Keratinocyte (primary cell): ENCODE data around the gene CHAC1. TPM values are rescaled to one million over a fixed set of nuclear protein-coding genes. Genes with fewer than 3 reads are reported as not detected.

ENCODE experiments used
- DNase-seq: peaks from one replicate; pipeline ENCODE4 v3.0.0-alpha.2; 2011; ENCODE audit warnings: low read depth, missing footprints, low spot score
- FAIRE-seq: peaks from 2 replicates; lab custom pipeline; 2011; peaks lifted over from hg19 to GRCh38; lab: Jason Lieb, UNC
- H2AFZ ChIP-seq: 2 replicates; pipeline ENCODE4 v1.6.0; 2012; ENCODE audit warnings: low read length, control low read depth, inconsistent platforms; ENCODE audit not compliant: control insufficient read depth
- H3K27ac ChIP-seq: 2 replicates; pipeline ENCODE4 v1.5.1; 2011; ENCODE audit warnings: low read length; ENCODE audit not compliant: control insufficient read depth, insufficient read depth
- H3K27me3 ChIP-seq: 3 replicates; pipeline ENCODE4 v1.6.0; 2011; ENCODE audit warnings: low read length; ENCODE audit not compliant: control insufficient read depth, insufficient read depth; ENCODE audit errors: extremely low read depth
- H3K36me3 ChIP-seq, 2 experiments: 2 replicates in 1 of 2; 3 replicates in 1 of 2; pipeline ENCODE4 v1.5.1; 2011; ENCODE audit warnings: low read length in 2 of 2, mild to moderate bottlenecking in 1 of 2; ENCODE audit not compliant: control insufficient read depth in 2 of 2, insufficient read depth in 2 of 2; ENCODE audit errors: extremely low read depth in 1 of 2
- H3K4me1 ChIP-seq: 3 replicates; pipeline ENCODE4 v1.5.1; 2011; ENCODE audit warnings: low read length; ENCODE audit not compliant: control insufficient read depth, insufficient read depth; ENCODE audit errors: extremely low read depth
- H3K4me2 ChIP-seq: 3 replicates; pipeline ENCODE4 v1.6.0; 2011; ENCODE audit warnings: low read depth, low read length; ENCODE audit not compliant: control insufficient read depth, insufficient read depth; ENCODE audit errors: extremely low read depth
- H3K4me3 ChIP-seq, 3 experiments: fragments of 200-600 bp in 1 of 3; sonication (generic) in 1 of 3; 2 replicates in 2 of 3; 3 replicates in 1 of 3; pipeline ENCODE4 v1.5.1; 2011 to 2016; ENCODE audit warnings: low read length in 3 of 3, mild to moderate bottlenecking in 3 of 3, control low read depth in 2 of 3, inconsistent platforms in 1 of 3, low read depth in 1 of 3, mixed read lengths in 1 of 3, mixed run types in 1 of 3, moderate library complexity in 1 of 3; ENCODE audit not compliant: control insufficient read depth in 2 of 3, insufficient read depth in 2 of 3; ENCODE audit errors: extremely low read depth in 1 of 3
- H3K79me2 ChIP-seq: 2 replicates; pipeline ENCODE4 v1.6.0; 2012; ENCODE audit warnings: low read length; ENCODE audit not compliant: control insufficient read depth, insufficient read depth
- H3K9ac ChIP-seq: 3 replicates; pipeline ENCODE4 v1.6.0; 2011; ENCODE audit warnings: low read length; ENCODE audit not compliant: control insufficient read depth, insufficient read depth; ENCODE audit errors: extremely low read depth
- H3K9me1 ChIP-seq: 3 replicates; pipeline ENCODE4 v1.6.0; 2011; ENCODE audit warnings: low read length; ENCODE audit not compliant: control insufficient read depth, insufficient read depth; ENCODE audit errors: extremely low read depth
- H3K9me3 ChIP-seq: 2 replicates; pipeline ENCODE4 v1.5.1; 2012; ENCODE audit warnings: low read depth, low read length; ENCODE audit not compliant: control insufficient read depth
- H4K20me1 ChIP-seq: 3 replicates; pipeline ENCODE4 v1.6.0; 2011; ENCODE audit warnings: low read length; ENCODE audit not compliant: control insufficient read depth, insufficient read depth; ENCODE audit errors: extremely low read depth
- CTCF ChIP-seq, 3 experiments: IDR thresholded peaks in 1 of 3; conservative IDR thresholded peaks in 1 of 3; optimal IDR thresholded peaks in 1 of 3; 2 replicates in 2 of 3; 3 replicates in 1 of 3; pipeline versions ENCODE3 to v1.5.1; 2011; ENCODE audit warnings: low read length in 3 of 3, mild to moderate bottlenecking in 3 of 3, moderate library complexity in 2 of 3, control low read depth in 1 of 3, inconsistent platforms in 1 of 3; ENCODE audit not compliant: insufficient read depth in 2 of 3; ENCODE audit errors: extremely low read depth in 1 of 3
- EZH2 ChIP-seq: IDR thresholded peaks from one replicate; pipeline ENCODE4 v1.6.1; 2012; ENCODE audit warnings: inconsistent platforms, mild to moderate bottlenecking, low read length, moderate library complexity
- dilution Hi-C: fragments of 300-500 bp; cut with MboI; formaldehyde crosslinking; loops from one replicate; pipeline ENCODE4 v1.7.0; 2020; ENCODE audit warnings: low sequenced_read_pairs; ENCODE audit not compliant: extremely low pct_ligation_motif_present
- polyA plus RNA-seq, 5 experiments: library from polyadenylated mRNA; depleted of rRNA in 3 of 5; stranded (reverse) in 3 of 5; stranded (forward) in 1 of 5; unstranded in 1 of 5; fragments of >200 nt; gene quantifications; 1 replicate in 1 of 5; 2 replicates in 3 of 5; 3 replicates in 1 of 5; pipeline versions ENCODE4 v1.2.1 to v1.2.3, GENCODE V29; 2011 to 2012; ENCODE audit warnings: missing spikeins in 2 of 5, low read depth in 1 of 5, low replicate concordance in 1 of 5
- small RNA-seq, 3 experiments: library from RNA; depleted of rRNA; stranded (forward); fragments of <200 nt; gene quantifications; one replicate each; pipeline ENCODE3, GENCODE V24; 2012; ENCODE audit warnings: low read depth in 3 of 3, low replicate concordance in 1 of 3; ENCODE audit not compliant: insufficient read length in 3 of 3

The CHAC1 gene
- polyA plus RNA-seq, 1 donor (not counting 4 experiments of a cell fraction or from before 2014, with no cell fraction given), result 6.4 TPM

GRCh38 chr15:41001524-41002214 is 48.4 kb downstream of the CHAC1 start:
- no peak for FAIRE-seq
- TF ChIP-seq CTCF (optimal IDR thresholded peaks at IDR 0.05 in 1 of 3, IDR thresholded peaks at IDR 0.05 in 1 of 3, conservative IDR thresholded peaks at IDR 0.05 in 1 of 3; ENCODE audit: extremely low read depth in 1 of 3, insufficient read depth in 2 of 3, low read length in 3 of 3), result no peak
- no peak for TF ChIP-seq EZH2

DNA sequence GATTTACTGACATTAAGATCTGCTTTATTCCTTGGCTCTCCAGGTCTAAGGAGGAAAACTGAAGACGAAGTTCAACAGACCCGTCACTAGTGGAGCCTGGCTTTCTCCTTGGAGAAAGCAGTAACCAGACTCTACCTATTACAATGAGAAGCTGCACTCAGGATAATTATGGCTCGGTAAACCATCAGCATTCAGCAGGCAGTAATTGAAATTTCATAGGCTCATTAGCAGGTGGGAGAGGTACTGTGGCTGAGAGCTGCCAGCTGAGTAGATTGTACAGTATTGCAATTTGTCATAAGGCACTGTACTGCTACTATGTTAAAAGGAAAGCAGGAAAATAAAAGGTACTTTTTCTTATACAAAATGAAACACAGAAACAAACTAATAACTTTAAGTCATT is 51.2 kb downstream of the CHAC1 start:
- FAIRE-seq, result no peak

More at GRCh38 chr15:41001524-41002214, 48.4 kb downstream of the CHAC1 start:
- H3K27me3 ChIP-seq, result no peaks in the 10 kb centered on the region
- H3K4me3 ChIP-seq, result no peak overlapping the region
- no peaks in the 10 kb centered on the region for H3K9me1 ChIP-seq
- H3K27ac ChIP-seq, result no peak overlapping the region
- no peak overlapping the region for H3K9ac ChIP-seq
- H3K4me2 ChIP-seq, result no peak overlapping the region
- dilution Hi-C loops, result loop anchor here (25.0 kb wide), 1 partner anchor 89 kb away; no protein-coding TSS in a partner anchor
- H3K36me3 ChIP-seq, result peaks cover 5 to 20% of the 10 kb centered on the region in 2 experiments
- H2AFZ ChIP-seq, result no peak overlapping the region
- peaks cover 7% of the 10 kb centered on the region for H3K4me1 ChIP-seq
- DNase-seq, result no peak
- H3K79me2 ChIP-seq, result no peaks in the 10 kb centered on the region
- H4K20me1 ChIP-seq, result no peaks in the 10 kb centered on the region
- H3K9me3 ChIP-seq, result no peaks in the 10 kb centered on the region

More for the DNA sequence above, 51.2 kb downstream of the CHAC1 start:
- no peak overlapping the region for H3K9ac ChIP-seq
- TF ChIP-seq CTCF (optimal IDR thresholded peaks at IDR 0.05 in 1 of 3, IDR thresholded peaks at IDR 0.05 in 1 of 3, conservative IDR thresholded peaks at IDR 0.05 in 1 of 3; ENCODE audit: extremely low read depth in 1 of 3, insufficient read depth in 2 of 3, low read length in 3 of 3) (no peak), EZH2 (no peak)
- H3K4me3 ChIP-seq, result no peak overlapping the region
- no peak overlapping the region for H3K27ac ChIP-seq
- H3K9me1 ChIP-seq, result no peaks in the 10 kb centered on the region
- dilution Hi-C loops, result loop anchor here (25.0 kb wide), 1 partner anchor 92 kb away; no protein-coding TSS in a partner anchor
- no peaks in the 10 kb centered on the region for H3K79me2 ChIP-seq
- no peak for DNase-seq
- H3K27me3 ChIP-seq, result no peaks in the 10 kb centered on the region
- H3K4me1 ChIP-seq, result peaks cover 4% of the 10 kb centered on the region
- H3K4me2 ChIP-seq, result no peak overlapping the region
- no peak overlapping the region for H2AFZ ChIP-seq
- H3K36me3 ChIP-seq, result peaks cover 8 to 17% of the 10 kb centered on the region in 2 experiments
- H3K9me3 ChIP-seq, result no peaks in the 10 kb centered on the region
- no peaks in the 10 kb centered on the region for H4K20me1 ChIP-seq

Small RNAs within 50 kb of the gene (small RNA-seq; reads per million reads assigned to genes)
- gene ISCA1P4, result 0 reads per million in 3 experiments

Other genes with a start within 250 kb of the CHAC1 start
- gene RMDN3, start 198.2 kb upstream of the CHAC1 start, polyA plus RNA-seq, result 22.2 to 23.0 TPM (median 22.2 TPM) in 3 replicates
- 1.6 to 3.1 TPM (median 2.7 TPM) in 3 replicates for gene GCHFR, start 189.4 kb upstream of the CHAC1 start, polyA plus RNA-seq
- gene C15orf62, start 183.5 kb upstream of the CHAC1 start, polyA plus RNA-seq, result 0.09 to 0.15 TPM (median 0.14 TPM) in 3 replicates
- gene ZFYVE19, start 146.4 kb upstream of the CHAC1 start, polyA plus RNA-seq, result 19.0 to 26.2 TPM (median 24.5 TPM) in 3 replicates
- gene DNAJC17, start 146.0 kb upstream of the CHAC1 start, polyA plus RNA-seq, result 27.0 to 55.9 TPM (median 35.3 TPM) in 3 replicates
- not detected in 3 replicates for gene PPP1R14D, start 124.8 kb upstream of the CHAC1 start, polyA plus RNA-seq
- gene SPINT1, start 109.4 kb upstream of the CHAC1 start, polyA plus RNA-seq, result 30.1 to 146 TPM (median 40.9 TPM) in 3 replicates
- gene RHOV, start 79.2 kb upstream of the CHAC1 start, polyA plus RNA-seq, result 1.2 to 12.1 TPM (median 7.1 TPM) in 3 replicates
- 11.6 to 21.1 TPM (median 18.2 TPM) in 3 replicates for gene VPS18, start 59.0 kb upstream of the CHAC1 start, polyA plus RNA-seq
- not detected in 3 replicates for gene DLL4, start 24.1 kb upstream of the CHAC1 start, polyA plus RNA-seq
- gene INO80, start 162.8 kb downstream of the CHAC1 start, polyA plus RNA-seq, result 6.7 to 10.3 TPM (median 8.0 TPM) in 3 replicates